Measurements from ENCODE around the gene SKI.

DNA sequence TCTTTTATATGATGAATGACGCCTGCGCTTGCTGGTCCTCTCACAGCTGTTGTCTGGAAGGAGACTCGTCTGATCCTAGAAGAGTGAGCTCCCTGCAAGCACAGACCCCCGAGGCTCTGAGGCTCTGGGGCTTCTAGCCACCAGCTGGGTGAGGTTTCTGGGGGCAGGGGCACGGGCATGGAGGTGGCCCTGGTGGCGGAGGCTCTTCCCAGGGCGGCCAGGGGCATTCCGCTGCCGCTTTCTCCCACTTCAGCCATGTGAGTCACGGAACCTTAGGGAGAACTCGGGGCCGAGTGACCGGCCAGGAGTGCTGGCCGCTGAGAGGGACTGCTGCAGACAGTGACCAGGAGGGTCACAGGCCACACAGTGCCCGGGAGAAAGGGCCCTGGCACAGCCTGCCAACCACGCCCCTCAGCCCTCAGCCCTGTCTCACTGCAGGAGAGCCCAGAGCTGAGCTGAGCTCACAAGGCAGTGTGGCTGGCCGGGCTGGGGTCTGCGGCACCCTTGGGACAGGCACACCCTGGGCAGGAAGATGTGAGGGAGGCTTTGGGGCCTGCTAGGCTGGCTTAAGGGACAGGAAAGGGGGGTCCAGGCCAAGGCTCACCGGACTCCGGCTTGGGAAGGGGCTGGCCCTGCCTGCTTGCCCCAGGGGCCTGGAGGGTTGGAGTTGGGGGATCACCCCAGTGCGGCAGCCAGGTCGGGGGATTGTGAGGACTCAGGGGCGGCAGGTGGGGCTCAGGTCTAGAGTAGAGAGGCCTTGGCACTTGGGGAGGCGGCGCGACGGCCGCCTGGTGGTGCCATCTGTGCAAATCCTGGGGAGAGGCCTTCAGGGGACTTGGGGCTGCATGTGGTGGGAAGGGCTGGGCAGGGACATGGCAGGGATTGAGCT is 127.5 kb downstream of the SKI start:
- TF ChIP-seq, protein P1, sequence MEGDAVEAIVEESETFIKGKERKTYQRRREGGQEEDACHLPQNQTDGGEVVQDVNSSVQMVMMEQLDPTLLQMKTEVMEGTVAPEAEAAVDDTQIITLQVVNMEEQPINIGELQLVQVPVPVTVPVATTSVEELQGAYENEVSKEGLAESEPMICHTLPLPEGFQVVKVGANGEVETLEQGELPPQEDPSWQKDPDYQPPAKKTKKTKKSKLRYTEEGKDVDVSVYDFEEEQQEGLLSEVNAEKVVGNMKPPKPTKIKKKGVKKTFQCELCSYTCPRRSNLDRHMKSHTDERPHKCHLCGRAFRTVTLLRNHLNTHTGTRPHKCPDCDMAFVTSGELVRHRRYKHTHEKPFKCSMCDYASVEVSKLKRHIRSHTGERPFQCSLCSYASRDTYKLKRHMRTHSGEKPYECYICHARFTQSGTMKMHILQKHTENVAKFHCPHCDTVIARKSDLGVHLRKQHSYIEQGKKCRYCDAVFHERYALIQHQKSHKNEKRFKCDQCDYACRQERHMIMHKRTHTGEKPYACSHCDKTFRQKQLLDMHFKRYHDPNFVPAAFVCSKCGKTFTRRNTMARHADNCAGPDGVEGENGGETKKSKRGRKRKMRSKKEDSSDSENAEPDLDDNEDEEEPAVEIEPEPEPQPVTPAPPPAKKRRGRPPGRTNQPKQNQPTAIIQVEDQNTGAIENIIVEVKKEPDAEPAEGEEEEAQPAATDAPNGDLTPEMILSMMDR (IDR thresholded peaks at IDR 0.05; ENCODE audit: low read depth, low read length), result no peak
- no peak for TF ChIP-seq EZH2phosphoT487 (IDR thresholded peaks at IDR 0.05; ENCODE audit: low read depth)

All from OCI-LY3 (cell line).